ENCODE data around the gene MAP2K3.
"Not testable (repeated sequence)": the region's sequence is repeated elsewhere in the genome, so short reads cannot be mapped to it uniquely, and the experiment has no call there.

MAP2K3 gene

GRCh38 chr17:21350495-21350894 lies 66.0 kb downstream of the MAP2K3 start:
- in situ Hi-C loops (cut with MboI; ENCODE audit: low sequenced_read_pairs), result not testable (repeated sequence)

GRCh38 chr17:21351366-21352065 lies 67.0 kb downstream of the MAP2K3 start:
- in situ Hi-C loops (cut with MboI; ENCODE audit: low sequenced_read_pairs), result no loop called here

GRCh38 chr17:21352221-21352980 lies 67.9 kb downstream of the MAP2K3 start:
- in situ Hi-C loops (cut with MboI; ENCODE audit: low sequenced_read_pairs), result no loop called here

- in situ Hi-C loops (cut with MboI; ENCODE audit: low sequenced_read_pairs), result no loop called here
Observed at GRCh38 chr17:21352981-21353265, 68.4 kb downstream of the MAP2K3 start.

GRCh38 chr17:21353326-21354010 lies 69.0 kb downstream of the MAP2K3 start:
- in situ Hi-C loops (cut with MboI; ENCODE audit: low sequenced_read_pairs), result no loop called here

- in situ Hi-C loops (cut with MboI; ENCODE audit: low sequenced_read_pairs), result no loop called here
Observed at GRCh38 chr17:21354796-21355385, 70.4 kb downstream of the MAP2K3 start.

GRCh38 chr17:21355586-21355985 lies 71.1 kb downstream of the MAP2K3 start:
- in situ Hi-C loops (cut with MboI; ENCODE audit: low sequenced_read_pairs), result no loop called here

GRCh38 chr17:21356537-21357127 lies 72.1 kb downstream of the MAP2K3 start:
- in situ Hi-C loops (cut with MboI; ENCODE audit: low sequenced_read_pairs), result no loop called here

GRCh38 chr17:21357281-21357680 lies 72.8 kb downstream of the MAP2K3 start:
- in situ Hi-C loops (cut with MboI; ENCODE audit: low sequenced_read_pairs), result no loop called here

GRCh38 chr17:21357696-21358656 lies 73.5 kb downstream of the MAP2K3 start:
- in situ Hi-C loops (cut with MboI; ENCODE audit: low sequenced_read_pairs), result no loop called here

GRCh38 chr17:21358682-21359482 lies 74.4 kb downstream of the MAP2K3 start:
- in situ Hi-C loops (cut with MboI; ENCODE audit: low sequenced_read_pairs), result no loop called here

GRCh38 chr17:21359483-21359840 lies 75.0 kb downstream of the MAP2K3 start:
- in situ Hi-C loops (cut with MboI; ENCODE audit: low sequenced_read_pairs), result no loop called here

GRCh38 chr17:21360048-21360447 lies 75.5 kb downstream of the MAP2K3 start:
- in situ Hi-C loops (cut with MboI; ENCODE audit: low sequenced_read_pairs), result no loop called here

GRCh38 chr17:21361020-21361809 lies 76.7 kb downstream of the MAP2K3 start:
- in situ Hi-C loops (cut with MboI; ENCODE audit: low sequenced_read_pairs), result no loop called here

GRCh38 chr17:21362331-21362931 lies 77.9 kb downstream of the MAP2K3 start:
- in situ Hi-C loops (cut with MboI; ENCODE audit: low sequenced_read_pairs), result no loop called here

GRCh38 chr17:21363776-21364642 lies 79.5 kb downstream of the MAP2K3 start:
- in situ Hi-C loops (cut with MboI; ENCODE audit: low sequenced_read_pairs), result no loop called here

All from HL-60/S4 treated with phorbol 12-myristate 13-acetate at 8.2 ng/mL for 4 days and 3 days (cell line).